ENCODE results near the gene ESRRA.

ESRRA gene

DNA sequence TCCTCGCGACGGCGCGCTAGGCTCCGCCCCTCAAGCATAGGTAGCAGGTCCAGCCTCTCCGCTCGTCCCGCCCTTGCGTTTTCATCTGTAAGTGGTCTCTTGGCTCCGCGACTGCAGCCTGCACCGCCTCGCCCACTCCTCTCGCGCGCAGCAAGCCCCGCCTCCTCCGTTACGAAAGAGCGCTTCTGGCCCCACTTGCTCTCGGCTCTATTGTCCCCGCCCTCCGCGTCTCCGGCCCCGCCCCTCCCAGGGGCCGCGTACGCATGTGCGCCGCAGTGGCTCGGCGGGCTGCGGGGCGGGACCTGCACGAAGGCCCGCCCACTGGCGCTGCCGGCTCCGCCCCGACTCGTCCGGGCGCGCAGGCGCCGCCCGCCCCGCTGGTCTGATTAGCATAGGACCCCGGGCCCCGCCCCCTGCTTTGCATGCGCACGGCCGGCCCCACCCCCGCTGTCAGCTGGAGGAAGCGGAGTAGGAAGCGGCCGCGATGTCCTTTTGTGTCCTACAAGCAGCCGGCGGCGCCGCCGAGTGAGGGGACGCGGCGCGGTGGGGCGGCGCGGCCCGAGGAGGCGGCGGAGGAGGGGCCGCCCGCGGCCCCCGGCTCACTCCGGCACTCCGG, at the start of gene ESRRA:
TSS of gene ESRRA (plus strand) at position 450 of the 616 bp plus-strand sequence. CDS start 1,656 bp downstream, outside the sequence.
- peak; percentile 96 for DNase-seq (ENCODE audit: low read depth)

DNA sequence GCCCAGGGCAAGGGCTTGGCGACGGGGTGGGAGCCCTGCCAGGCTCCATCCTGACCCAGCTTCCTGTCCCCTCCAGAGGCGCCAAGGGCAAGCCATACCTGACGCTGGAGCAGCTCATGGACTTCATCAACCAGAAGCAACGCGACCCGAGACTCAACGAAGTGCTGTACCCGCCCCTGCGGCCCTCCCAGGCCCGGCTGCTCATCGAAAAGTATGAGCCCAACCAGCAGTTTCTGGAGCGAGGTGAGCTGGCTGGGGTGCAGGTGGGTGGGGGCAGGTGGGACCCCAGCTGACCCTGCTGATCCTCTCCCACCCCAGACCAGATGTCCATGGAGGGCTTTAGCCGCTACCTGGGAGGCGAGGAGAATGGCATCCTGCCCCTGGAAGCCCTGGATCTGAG, 49.0 kb upstream of the ESRRA start:
- no peak for DNase-seq (ENCODE audit: low read depth)

GRCh38 chr11:64258356-64258755, 47.0 kb upstream of the ESRRA start:
- no peak for DNase-seq (ENCODE audit: low read depth)

- no peak for DNase-seq (ENCODE audit: low read depth)
Measured at GRCh38 chr11:64258946-64259532, 46.3 kb upstream of the ESRRA start.

GRCh38 chr11:64259533-64260067, 45.7 kb upstream of the ESRRA start:
- DNase-seq (ENCODE audit: low read depth) = no peak

GRCh38 chr11:64260147-64260708, 45.1 kb upstream of the ESRRA start:
- no peak for DNase-seq (ENCODE audit: low read depth)

DNA sequence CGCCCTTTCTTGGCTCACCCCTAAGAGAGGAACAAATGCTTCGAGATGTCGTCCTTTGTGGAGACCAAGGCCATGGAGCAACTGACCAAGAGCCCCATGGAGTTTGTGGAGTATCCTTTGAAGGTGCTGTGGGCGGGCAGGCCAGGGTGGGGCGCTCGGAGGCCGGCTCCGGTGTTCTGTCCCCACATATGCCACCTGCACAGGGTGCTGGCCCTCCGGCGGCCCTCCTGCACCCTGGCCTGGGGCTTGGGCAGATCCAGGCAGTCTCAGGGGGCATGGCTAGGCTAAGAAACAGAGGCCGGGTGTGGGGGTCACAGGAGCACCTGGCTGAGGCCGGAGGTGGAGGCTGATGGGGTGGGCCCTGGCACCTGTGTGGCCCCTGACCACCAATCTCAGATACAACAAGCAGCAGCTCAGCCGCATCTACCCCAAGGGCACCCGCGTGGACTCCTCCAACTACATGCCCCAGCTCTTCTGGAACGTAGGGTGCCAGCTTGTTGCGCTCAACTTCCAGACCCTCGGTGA, 43.7 kb upstream of the ESRRA start:
- no peak for DNase-seq (ENCODE audit: low read depth)

- no peak for DNase-seq (ENCODE audit: low read depth)
Measured at GRCh38 chr11:64262271-64263002, 42.9 kb upstream of the ESRRA start.

- DNase-seq (ENCODE audit: low read depth) = no peak
Measured at GRCh38 chr11:64263021-64263946, 42.0 kb upstream of the ESRRA start.

- no peak for DNase-seq (ENCODE audit: low read depth)
Measured at GRCh38 chr11:64263947-64264317, 41.4 kb upstream of the ESRRA start.

GRCh38 chr11:64264371-64264852, 40.9 kb upstream of the ESRRA start:
- DNase-seq (ENCODE audit: low read depth) = no peak

- DNase-seq (ENCODE audit: low read depth) = no peak
Measured at GRCh38 chr11:64265176-64266160, 39.9 kb upstream of the ESRRA start.

DNA sequence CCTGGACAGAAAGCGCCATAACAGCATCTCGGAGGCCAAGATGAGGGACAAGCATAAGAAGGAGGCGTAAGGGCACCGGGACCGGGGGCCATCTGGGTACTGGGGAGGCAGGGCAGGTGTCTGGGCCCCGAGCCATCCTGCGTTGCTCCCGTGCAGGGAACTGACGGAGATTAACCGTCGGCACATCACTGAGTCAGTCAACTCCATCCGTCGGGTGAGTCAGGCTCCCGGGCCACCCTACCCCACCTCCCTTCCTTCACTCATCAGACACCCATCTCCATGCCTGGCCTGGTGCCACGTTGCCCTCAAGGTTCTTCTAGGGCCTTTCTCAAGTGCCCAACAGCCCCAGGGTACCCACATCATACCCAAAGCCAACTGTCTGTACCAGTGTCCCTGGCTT, 39.0 kb upstream of the ESRRA start:
- DNase-seq (ENCODE audit: low read depth) = no peak

DNA sequence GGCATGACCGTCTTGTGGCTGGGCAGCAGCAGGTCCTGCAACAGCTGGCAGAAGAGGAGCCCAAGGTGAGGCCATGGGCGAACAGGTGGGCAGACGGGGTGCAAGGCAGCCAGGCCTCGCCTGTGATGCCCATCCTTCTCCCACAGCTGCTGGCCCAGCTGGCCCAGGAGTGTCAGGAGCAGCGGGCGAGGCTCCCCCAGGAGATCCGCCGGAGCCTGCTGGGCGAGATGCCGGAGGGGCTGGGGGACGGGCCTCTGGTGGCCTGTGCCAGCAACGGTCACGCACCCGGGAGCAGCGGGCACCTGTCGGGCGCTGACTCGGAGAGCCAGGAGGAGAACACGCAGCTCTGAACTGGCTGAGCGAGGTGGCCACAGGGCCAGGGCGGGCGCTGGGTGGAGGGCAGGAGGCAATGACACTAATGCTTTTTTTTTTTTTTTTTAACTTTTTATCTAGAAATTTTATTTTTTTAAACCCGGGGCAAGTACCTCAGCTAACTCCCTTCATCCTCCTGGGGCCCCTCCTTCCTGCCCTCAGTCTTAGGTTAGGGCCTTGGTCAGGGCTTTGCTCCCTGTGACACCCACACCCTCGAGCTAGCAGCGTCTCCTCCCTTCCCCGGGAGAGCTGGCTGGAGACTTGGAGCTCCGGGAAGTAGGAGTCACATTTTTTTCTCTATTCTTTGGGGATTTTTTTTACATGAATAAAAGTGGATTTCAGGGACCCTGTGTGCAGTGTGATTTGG, 37.9 kb upstream of the ESRRA start:
- no peak for DNase-seq (ENCODE audit: low read depth)

GRCh38 chr11:64268025-64268892, 37.1 kb upstream of the ESRRA start:
- DNase-seq (ENCODE audit: low read depth) = peak; percentile 48

DNA sequence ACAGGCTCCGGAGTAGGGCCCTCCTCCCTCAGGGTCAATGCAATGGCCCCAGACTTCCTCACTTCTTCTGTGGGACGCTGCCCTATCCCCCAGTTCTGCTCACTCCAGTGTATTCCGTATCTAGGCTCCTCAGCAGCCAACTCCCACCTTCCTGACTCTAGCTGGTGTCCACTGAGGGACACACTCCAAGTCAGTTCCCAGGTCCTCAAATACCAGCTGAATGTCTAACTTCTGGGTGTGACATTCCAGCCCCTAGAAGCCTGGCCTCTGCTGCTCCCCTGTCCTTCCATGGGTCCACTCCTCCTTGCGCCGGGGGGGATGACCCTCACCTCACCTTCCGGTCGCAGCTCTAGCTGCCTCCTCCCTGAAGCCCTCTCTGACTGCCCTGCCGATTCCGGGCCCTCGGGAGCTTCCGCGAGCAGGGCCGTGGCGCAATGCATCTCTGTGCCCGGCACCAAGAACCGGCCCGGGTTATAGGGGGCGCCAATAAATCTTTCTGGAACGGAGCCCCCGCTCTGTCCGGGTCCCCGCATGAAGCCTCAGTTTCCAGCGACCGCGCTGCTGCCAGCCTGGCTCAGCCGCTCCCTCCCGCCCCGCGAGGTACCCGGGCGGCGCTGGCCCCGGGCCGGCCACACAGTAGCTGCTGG, 36.3 kb upstream of the ESRRA start:
- DNase-seq (ENCODE audit: low read depth) = peak; percentile 63

DNA sequence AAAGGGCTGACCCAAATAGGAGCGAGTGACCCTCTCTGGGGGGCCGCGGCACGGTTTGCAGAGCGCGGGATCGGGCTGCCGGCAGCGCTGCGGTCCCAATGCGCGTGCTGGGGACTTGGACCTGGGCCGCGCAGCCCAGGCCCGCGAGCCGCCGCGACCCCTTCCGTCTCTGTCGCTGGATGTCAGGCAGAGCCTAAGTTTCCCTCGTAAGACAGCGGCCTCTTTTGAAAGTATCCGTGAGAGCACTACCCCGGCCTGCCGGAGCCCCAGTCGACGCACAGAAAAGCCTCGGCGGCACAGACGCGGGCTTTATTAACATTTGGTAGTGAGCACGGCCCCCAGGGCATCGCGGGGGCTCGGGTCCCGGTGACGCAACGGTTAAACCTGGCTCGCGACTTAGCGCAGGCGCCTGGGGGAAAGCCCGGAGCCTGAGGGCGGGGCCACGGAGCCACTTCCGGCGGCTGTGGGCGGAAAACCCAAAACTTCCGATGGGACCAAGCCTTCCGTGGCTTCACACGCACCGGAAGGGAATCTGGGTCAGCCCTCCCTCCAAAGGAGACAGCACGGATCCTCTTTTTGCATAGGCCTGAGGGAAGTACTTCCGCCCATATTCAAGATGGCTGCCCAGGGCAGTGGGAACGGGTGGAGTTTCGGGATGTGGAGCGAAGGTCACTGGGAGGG, 35.6 kb upstream of the ESRRA start:
- DNase-seq (ENCODE audit: low read depth) = peak; percentile 100
